Liver (tissue), 9 donors: Measurements from ENCODE around the gene ALDH6A1. TPM values are rescaled to one million over a fixed set of nuclear protein-coding genes. Genes with fewer than 3 reads are reported as not detected.

Source experiments
- DNase-seq: peaks from one replicate; pipeline ENCODE4 v3.0.0-alpha.2; 2017; ENCODE audit warnings: low spot score
- H3K27ac ChIP-seq, 2 donors: one replicate each; pipeline ENCODE4 v1.7.0; 2013; ENCODE audit warnings: inconsistent platforms in 2 of 2, low read length in 2 of 2, control low read depth in 1 of 2, low read depth in 1 of 2, mild to moderate bottlenecking in 1 of 2
- H3K27me3 ChIP-seq, 4 donors: one replicate each; pipeline versions ENCODE4 v1.6.1 to v1.7.0; 2013; ENCODE audit warnings: low read length in 3 of 4, inconsistent platforms in 1 of 4, mild to moderate bottlenecking in 1 of 4, moderate library complexity in 1 of 4; ENCODE audit not compliant: control insufficient read depth in 4 of 4, insufficient read depth in 4 of 4
- H3K36me3 ChIP-seq, 4 donors: one replicate each; pipeline versions ENCODE4 v1.6.1 to v1.7.0; 2013; ENCODE audit warnings: low read length in 3 of 4, mild to moderate bottlenecking in 3 of 4, low read depth in 1 of 4, moderate library complexity in 1 of 4; ENCODE audit not compliant: control insufficient read depth in 4 of 4, insufficient read depth in 3 of 4
- H3K4me1 ChIP-seq, 4 donors: one replicate each; pipeline versions ENCODE4 v1.6.1 to v1.7.0; 2013; ENCODE audit warnings: low read length in 3 of 4, mild to moderate bottlenecking in 3 of 4, moderate library complexity in 1 of 4; ENCODE audit not compliant: control insufficient read depth in 4 of 4, insufficient read depth in 4 of 4
- H3K4me3 ChIP-seq, 3 donors: one replicate each; pipeline versions ENCODE4 v1.6.1 to v1.7.0; 2013; ENCODE audit warnings: low read length in 3 of 3, control low read depth in 1 of 3, low read depth in 1 of 3, mild to moderate bottlenecking in 1 of 3
- H3K9ac ChIP-seq, 2 donors: one replicate each; pipeline ENCODE4 v1.7.0; 2013; ENCODE audit warnings: low read length in 2 of 2, mild to moderate bottlenecking in 2 of 2, moderate library complexity in 2 of 2, control low read depth in 1 of 2, low read depth in 1 of 2
- H3K9me3 ChIP-seq, 4 donors: one replicate each; pipeline versions ENCODE4 v1.6.1 to v1.7.0; 2013; ENCODE audit warnings: low read length in 3 of 4; ENCODE audit not compliant: control insufficient read depth in 4 of 4
- EGR1 ChIP-seq, 2 donors: IDR thresholded peaks; 2 replicates each; pipeline ENCODE4 v1.6.1; 2016 to 2018; ENCODE audit warnings: antibody characterized with exemption in 2 of 2, low read depth in 2 of 2
- FOXA1 ChIP-seq: IDR thresholded peaks from 2 replicates; pipeline ENCODE4 v1.6.1; 2016; ENCODE audit warnings: antibody characterized with exemption
- GABPA ChIP-seq, 2 donors: IDR thresholded peaks in 1 of 2; conservative IDR thresholded peaks in 1 of 2; 2 replicates each; pipeline ENCODE4 v1.6.1; 2016; ENCODE audit warnings: antibody characterized with exemption in 2 of 2, mild to moderate bottlenecking in 1 of 2, moderate library complexity in 1 of 2
- HNF4A ChIP-seq, 2 donors: conservative IDR thresholded peaks; 2 replicates each; pipeline ENCODE4 v1.6.1; 2016; ENCODE audit warnings: antibody characterized with exemption in 2 of 2, mild to moderate bottlenecking in 2 of 2
- HNF4G ChIP-seq: IDR thresholded peaks from 2 replicates; pipeline ENCODE4 v1.6.1; 2016; ENCODE audit warnings: antibody characterized with exemption
- JUND ChIP-seq, 2 donors: IDR thresholded peaks; 2 replicates each; pipeline ENCODE4 v1.6.1; 2016; ENCODE audit warnings: antibody characterized with exemption in 2 of 2
- NR2F2 ChIP-seq: IDR thresholded peaks from 2 replicates; pipeline ENCODE4 v1.6.1; 2016; ENCODE audit warnings: antibody characterized with exemption
- RAD21 ChIP-seq, 2 donors: IDR thresholded peaks; 2 replicates each; pipeline ENCODE4 v1.6.1; 2016; ENCODE audit warnings: antibody characterized with exemption in 2 of 2, mild to moderate bottlenecking in 2 of 2
- SP1 ChIP-seq: IDR thresholded peaks from 2 replicates; pipeline ENCODE4 v1.6.1; 2018; ENCODE audit warnings: antibody characterized with exemption, mild to moderate bottlenecking
- TAF1 ChIP-seq: conservative IDR thresholded peaks from 2 replicates; pipeline ENCODE4 v1.6.1; 2016; ENCODE audit warnings: antibody characterized with exemption, mild to moderate bottlenecking
- YY1 ChIP-seq: IDR thresholded peaks from 2 replicates; pipeline ENCODE4 v1.6.1; 2016; ENCODE audit warnings: antibody characterized with exemption, mild to moderate bottlenecking
- WGBS: extraction: QIAGEN DNeasy Blood & Tissue Kit; methylation state at CpG from one replicate; pipeline ENCODE4 v1.1.7; 2013; 5-methylcytosine and 5-hydroxymethylcytosine counted together
- polyA plus RNA-seq, 2 donors: library from polyadenylated mRNA; stranded (reverse) in 1 of 2; unstranded in 1 of 2; fragments of 200-250 nt in 1 of 2; fragments of >200 nt in 1 of 2; fragmentation: Nextera tagmentation in 1 of 2; extraction: Ambion mirVana in 1 of 2; gene quantifications; one replicate each; pipeline versions ENCODE4 v1.2.1 to v1.2.3, GENCODE V29; 2013 to 2015
- total RNA-seq, 2 donors: library from RNA; depleted of rRNA; stranded (reverse); fragments of >200 nt; gene quantifications; one replicate each; pipeline ENCODE4 v1.2.3, GENCODE V29; 2014
- TF ChIP-seq, protein P1 (sequence below): IDR thresholded peaks from 2 replicates; pipeline ENCODE4 v1.6.1; 2016; ENCODE audit warnings: antibody characterized with exemption, mild to moderate bottlenecking
- TF ChIP-seq, protein P2 (sequence below): fragments of 150-350 bp; IDR thresholded peaks from 2 replicates; pipeline ENCODE4 v1.5.1; 2017; ENCODE audit warnings: improper control_type of control experiment, low read depth, low read length; ENCODE audit not compliant: missing input control
- TF ChIP-seq, protein P3 (sequence below): IDR thresholded peaks from 2 replicates; pipeline ENCODE4 v1.6.1; 2016; ENCODE audit warnings: antibody characterized with exemption
- TF ChIP-seq, protein P4 (sequence below): IDR thresholded peaks from 2 replicates; pipeline ENCODE4 v1.6.1; 2016; ENCODE audit warnings: antibody characterized with exemption
- donor health status: healthy.
- donor health status: healthy.
- donor health status: healthy.
- donor health status: healthy.
- donor health status: healthy.

Gene ALDH6A1
- total and polyA plus RNA-seq, 4 donors, result 114 to 183 (median 155) TPM

DNA sequence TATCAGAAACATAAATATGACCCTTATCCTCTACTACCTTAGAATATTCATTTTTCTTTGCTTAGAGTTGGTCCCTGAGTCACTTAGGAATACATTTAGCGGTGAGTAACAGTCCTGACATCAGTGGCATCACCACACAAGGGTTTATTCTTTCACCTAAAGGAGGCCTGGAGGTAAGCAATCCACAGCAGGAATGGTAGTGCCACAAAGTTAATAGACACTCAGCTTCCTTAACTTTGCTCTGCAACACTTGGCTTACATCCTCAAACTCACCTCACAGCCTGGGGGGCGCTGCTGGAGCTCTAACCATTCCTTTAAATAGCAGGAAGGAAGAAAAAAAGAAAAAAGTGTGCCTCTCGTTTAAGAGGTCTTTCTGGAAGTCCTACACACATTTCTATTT, 36.0 kb downstream of the ALDH6A1 start (continued):
- TF ChIP-seq, protein P1, sequence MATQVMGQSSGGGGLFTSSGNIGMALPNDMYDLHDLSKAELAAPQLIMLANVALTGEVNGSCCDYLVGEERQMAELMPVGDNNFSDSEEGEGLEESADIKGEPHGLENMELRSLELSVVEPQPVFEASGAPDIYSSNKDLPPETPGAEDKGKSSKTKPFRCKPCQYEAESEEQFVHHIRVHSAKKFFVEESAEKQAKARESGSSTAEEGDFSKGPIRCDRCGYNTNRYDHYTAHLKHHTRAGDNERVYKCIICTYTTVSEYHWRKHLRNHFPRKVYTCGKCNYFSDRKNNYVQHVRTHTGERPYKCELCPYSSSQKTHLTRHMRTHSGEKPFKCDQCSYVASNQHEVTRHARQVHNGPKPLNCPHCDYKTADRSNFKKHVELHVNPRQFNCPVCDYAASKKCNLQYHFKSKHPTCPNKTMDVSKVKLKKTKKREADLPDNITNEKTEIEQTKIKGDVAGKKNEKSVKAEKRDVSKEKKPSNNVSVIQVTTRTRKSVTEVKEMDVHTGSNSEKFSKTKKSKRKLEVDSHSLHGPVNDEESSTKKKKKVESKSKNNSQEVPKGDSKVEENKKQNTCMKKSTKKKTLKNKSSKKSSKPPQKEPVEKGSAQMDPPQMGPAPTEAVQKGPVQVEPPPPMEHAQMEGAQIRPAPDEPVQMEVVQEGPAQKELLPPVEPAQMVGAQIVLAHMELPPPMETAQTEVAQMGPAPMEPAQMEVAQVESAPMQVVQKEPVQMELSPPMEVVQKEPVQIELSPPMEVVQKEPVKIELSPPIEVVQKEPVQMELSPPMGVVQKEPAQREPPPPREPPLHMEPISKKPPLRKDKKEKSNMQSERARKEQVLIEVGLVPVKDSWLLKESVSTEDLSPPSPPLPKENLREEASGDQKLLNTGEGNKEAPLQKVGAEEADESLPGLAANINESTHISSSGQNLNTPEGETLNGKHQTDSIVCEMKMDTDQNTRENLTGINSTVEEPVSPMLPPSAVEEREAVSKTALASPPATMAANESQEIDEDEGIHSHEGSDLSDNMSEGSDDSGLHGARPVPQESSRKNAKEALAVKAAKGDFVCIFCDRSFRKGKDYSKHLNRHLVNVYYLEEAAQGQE, result no peak
- TF ChIP-seq HNF4A (conservative IDR thresholded peaks at IDR 0.05) (no peak), SP1 (no peak)

DNA sequence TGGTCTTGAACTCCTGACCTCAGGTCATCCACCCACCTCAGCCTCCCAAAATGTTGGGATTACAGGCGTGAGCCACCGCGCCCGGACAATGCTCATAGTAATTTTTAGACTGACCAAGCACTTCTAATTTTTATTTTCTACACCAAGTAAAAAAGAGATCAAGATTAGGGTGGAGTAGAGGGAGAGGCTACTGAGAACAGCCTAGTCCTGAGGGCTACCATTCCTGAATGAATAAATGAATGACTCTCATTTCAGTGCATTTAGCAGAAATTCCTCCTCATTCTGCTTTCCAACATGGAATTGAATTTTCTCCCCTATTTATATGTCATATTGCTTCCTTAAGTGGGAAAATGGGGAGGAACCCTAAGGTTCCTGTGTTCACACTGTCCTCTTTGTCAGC, 38.7 kb downstream of the ALDH6A1 start:
- no peak overlapping the region for H3K9ac ChIP-seq
- no peak overlapping the region for H3K27ac ChIP-seq
- no peak for TF ChIP-seq TAF1
- no peak for TF ChIP-seq GABPA (IDR thresholded peaks at IDR 0.05 in 1 of 2, conservative IDR thresholded peaks at IDR 0.05 in 1 of 2)
- TF ChIP-seq EGR1 (IDR thresholded peaks at IDR 0.05; ENCODE audit: low read depth in 2 of 2), result no peak
- TF ChIP-seq JUND (IDR thresholded peaks at IDR 0.05), result no peak
- no peak for TF ChIP-seq HNF4G
- TF ChIP-seq, protein P2, sequence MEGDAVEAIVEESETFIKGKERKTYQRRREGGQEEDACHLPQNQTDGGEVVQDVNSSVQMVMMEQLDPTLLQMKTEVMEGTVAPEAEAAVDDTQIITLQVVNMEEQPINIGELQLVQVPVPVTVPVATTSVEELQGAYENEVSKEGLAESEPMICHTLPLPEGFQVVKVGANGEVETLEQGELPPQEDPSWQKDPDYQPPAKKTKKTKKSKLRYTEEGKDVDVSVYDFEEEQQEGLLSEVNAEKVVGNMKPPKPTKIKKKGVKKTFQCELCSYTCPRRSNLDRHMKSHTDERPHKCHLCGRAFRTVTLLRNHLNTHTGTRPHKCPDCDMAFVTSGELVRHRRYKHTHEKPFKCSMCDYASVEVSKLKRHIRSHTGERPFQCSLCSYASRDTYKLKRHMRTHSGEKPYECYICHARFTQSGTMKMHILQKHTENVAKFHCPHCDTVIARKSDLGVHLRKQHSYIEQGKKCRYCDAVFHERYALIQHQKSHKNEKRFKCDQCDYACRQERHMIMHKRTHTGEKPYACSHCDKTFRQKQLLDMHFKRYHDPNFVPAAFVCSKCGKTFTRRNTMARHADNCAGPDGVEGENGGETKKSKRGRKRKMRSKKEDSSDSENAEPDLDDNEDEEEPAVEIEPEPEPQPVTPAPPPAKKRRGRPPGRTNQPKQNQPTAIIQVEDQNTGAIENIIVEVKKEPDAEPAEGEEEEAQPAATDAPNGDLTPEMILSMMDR, result no peak
- no peak for TF ChIP-seq SP1
- TF ChIP-seq, protein P3, sequence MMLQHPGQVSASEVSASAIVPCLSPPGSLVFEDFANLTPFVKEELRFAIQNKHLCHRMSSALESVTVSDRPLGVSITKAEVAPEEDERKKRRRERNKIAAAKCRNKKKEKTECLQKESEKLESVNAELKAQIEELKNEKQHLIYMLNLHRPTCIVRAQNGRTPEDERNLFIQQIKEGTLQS, result no peak
- H3K4me1 ChIP-seq, result no peaks in the 10 kb centered on the region
- peaks cover 0 to 2% (median 0%) of the 10 kb centered on the region in 4 donors for H3K36me3 ChIP-seq
- WGBS, result 98% methylated on average over 4 of the region's 4 CpGs
- no peak for DNase-seq
- H3K4me3 ChIP-seq, result no peak overlapping the region
- no peaks in the 10 kb centered on the region for H3K9me3 ChIP-seq
- no peaks in the 10 kb centered on the region for H3K27me3 ChIP-seq

DNA sequence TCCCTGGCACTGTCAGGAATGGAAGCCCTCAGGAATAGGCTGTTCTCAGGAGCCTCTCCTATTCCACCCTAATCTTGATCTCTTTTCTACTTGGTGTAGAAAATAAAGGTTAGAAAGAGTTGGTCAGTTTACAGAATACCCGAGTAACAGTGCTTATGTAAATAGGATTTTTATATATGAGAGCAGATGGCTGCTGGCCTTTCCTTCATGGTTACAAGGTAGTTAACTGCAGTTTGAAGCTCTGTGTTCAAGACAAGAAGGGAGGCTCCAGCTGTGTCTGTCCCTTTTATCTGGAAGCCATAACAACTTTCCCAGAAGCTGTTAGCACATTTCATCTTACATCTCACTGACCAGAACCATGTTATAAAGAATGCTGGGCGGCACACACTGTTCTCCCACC, 42.0 kb downstream of the ALDH6A1 start:
- Histone ChIP-seq H3K4me1 (no peaks in the 10 kb centered on the region), H3K36me3 (peaks cover 0 to 2% (median 0%) of the 10 kb centered on the region in 4 donors), H3K27ac (no peak overlapping the region), H3K4me3 (no peak overlapping the region), H3K9ac (no peak overlapping the region), H3K27me3 (no peaks in the 10 kb centered on the region), H3K9me3 (no peaks in the 10 kb centered on the region)
- WGBS, result 79% methylated on average over 2 of the region's 2 CpGs
- DNase-seq, result no peak
- TF ChIP-seq, protein P4, sequence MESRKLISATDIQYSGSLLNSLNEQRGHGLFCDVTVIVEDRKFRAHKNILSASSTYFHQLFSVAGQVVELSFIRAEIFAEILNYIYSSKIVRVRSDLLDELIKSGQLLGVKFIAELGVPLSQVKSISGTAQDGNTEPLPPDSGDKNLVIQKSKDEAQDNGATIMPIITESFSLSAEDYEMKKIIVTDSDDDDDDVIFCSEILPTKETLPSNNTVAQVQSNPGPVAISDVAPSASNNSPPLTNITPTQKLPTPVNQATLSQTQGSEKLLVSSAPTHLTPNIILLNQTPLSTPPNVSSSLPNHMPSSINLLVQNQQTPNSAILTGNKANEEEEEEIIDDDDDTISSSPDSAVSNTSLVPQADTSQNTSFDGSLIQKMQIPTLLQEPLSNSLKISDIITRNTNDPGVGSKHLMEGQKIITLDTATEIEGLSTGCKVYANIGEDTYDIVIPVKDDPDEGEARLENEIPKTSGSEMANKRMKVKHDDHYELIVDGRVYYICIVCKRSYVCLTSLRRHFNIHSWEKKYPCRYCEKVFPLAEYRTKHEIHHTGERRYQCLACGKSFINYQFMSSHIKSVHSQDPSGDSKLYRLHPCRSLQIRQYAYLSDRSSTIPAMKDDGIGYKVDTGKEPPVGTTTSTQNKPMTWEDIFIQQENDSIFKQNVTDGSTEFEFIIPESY, result no peak
- TF ChIP-seq FOXA1, result no peak
- TF ChIP-seq, protein P2, result no peak
- TF ChIP-seq NR2F2, result no peak
- TF ChIP-seq JUND (IDR thresholded peaks at IDR 0.05), result no peak
- TF ChIP-seq HNF4G, result no peak
- TF ChIP-seq YY1, result no peak
- TF ChIP-seq RAD21 (IDR thresholded peaks at IDR 0.05), result no peak
- TF ChIP-seq, protein P1, result no peak
- no peak for TF ChIP-seq HNF4A (conservative IDR thresholded peaks at IDR 0.05)
